GM08714 (cell line): ENCODE data around the gene NUTF2.

Experiments
- H3K4me3 ChIP-seq: fragments of 200-500 bp; sonication (Bioruptor generic); 2 replicates; pipeline ENCODE4 v1.5.1; 2014; ENCODE audit warnings: mild to moderate bottlenecking, low read length, inconsistent platforms
- ZNF274 ChIP-seq: IDR thresholded peaks from 2 replicates; pipeline ENCODE4 v1.6.1; 2012; ENCODE audit warnings: mild to moderate bottlenecking, low read depth, low read length

The NUTF2 gene

DNA sequence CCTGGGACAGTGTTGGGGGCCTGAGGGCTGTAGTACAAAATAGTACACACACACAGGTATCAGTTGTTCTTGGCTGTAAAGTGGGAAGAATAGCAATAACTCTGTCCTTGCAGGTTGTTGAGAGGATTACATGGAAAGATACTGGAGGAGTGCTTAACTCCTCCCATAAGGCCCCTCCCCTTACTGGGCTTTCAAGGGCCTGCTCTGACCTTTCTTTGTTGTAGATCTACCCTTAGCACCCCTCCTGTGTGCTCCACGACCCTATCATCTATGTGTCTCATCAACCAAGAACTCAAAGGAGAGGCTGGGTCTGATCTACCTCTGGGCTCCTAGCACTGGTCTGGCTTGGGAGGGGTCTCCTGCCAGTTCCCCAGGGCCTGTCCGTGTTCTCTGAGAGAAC, 17.9 kb downstream of the NUTF2 start:
- no peak for TF ChIP-seq ZNF274

DNA sequence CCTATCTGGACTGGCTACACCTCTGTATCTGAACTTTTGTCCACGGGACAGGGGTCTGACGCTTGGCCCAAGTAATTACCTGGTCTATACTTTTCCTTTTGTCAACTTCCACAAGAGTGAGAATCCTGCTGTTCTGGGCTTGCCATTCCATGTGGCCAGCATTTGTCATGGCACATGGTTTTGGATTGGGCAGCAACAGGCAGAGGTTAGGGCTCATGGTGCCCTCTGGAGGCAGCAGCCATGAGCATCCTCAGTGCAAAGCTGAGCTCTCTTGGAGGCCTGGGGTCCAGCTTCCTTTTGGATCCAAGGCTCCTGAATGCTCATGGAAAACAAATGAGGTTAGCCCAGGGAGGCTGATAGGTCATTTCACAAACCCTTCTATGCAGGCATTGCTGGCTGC, 18.6 kb downstream of the NUTF2 start:
- TF ChIP-seq ZNF274 = no peak
- no peak overlapping the region for H3K4me3 ChIP-seq

More for the DNA sequence above, 17.9 kb downstream of the NUTF2 start:
- no peak overlapping the region for H3K4me3 ChIP-seq

DNA sequence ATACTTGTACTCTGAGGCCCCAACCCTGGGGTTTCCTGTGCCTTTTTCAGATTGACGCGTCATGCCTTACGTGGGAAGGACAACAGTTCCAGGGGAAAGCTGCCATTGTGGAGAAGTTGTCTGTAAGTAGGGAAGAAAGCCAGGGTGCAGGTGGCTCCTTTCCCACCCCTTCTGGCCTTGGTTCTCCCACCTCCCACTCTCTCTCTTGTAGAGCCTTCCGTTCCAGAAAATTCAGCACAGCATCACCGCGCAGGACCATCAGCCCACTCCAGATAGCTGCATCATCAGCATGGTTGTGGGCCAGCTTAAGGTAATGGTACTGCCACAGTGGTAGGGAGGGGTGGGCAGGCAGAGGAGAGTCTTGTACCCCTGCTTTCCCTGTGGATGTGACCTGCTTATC, 21.6 kb downstream of the NUTF2 start:
- TF ChIP-seq ZNF274 = no peak
- no peak overlapping the region for H3K4me3 ChIP-seq

DNA sequence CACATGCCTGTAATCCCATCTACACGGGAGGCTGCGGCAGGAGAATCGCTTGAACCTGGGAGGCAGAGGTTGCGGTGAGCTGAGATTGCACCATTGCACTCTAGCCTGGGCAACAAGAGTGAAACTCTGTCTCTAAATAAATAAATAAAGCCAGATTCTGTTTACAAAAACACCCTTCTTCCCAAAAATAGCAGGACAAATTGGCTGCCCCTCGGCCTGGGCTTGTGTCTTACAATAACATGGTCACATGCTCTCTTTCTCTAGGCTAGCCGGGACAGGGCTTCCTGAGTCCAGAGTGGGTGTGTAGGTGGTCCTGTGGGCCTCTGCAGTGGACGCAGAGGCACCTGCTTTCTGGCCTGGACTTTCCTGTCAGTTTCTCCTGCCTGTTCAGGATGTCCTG, 22.9 kb downstream of the NUTF2 start:
- H3K4me3 ChIP-seq = no peak overlapping the region
- no peak for TF ChIP-seq ZNF274

DNA sequence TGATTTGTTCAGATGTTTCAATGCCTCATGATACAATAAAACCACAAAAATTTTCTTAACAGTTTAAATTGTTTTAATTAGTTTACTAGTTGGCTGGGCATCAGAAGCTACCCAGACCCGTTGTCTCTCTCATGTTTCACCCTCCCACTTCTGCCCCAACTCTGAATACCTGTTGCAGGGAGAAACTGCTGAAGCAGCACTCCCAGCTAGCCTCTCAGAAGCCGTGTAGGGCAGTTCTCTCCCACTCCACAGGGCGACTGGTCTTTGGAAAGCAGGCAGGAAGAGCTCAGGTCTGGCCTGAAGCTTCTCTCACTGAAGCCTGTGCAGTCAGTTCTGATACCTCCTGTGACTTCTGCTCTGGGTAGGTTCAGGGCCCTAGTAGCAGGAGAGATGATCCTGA, 24.5 kb downstream of the NUTF2 start:
- no peak overlapping the region for H3K4me3 ChIP-seq
- no peak for TF ChIP-seq ZNF274

DNA sequence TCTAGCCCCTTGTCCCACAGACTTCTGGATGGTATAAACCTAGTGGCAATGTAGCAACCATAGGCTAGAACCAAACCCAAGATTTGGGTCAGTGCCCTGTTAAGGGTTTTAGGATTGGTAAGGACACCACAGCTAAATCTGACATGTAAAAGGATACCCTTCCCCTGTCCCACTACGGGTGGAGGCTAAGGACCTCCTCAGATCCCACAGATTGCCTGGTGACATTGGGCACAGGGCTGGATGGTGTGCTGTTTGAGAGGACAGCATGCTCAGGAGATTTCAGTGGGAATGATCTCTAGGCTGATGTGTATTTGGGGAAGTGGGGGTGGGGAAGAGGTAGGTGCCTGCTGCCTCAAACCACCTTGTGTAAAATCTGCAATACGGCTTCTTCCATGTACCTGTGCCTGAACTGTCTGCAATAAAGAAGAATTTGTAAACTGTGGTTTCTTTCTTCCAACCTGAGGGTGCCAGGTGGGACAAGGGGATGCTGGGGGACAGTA, 25.4 kb downstream of the NUTF2 start:
- TF ChIP-seq ZNF274 = no peak
- H3K4me3 ChIP-seq = no peak overlapping the region; the same call in 1 of the 2 replicates

DNA sequence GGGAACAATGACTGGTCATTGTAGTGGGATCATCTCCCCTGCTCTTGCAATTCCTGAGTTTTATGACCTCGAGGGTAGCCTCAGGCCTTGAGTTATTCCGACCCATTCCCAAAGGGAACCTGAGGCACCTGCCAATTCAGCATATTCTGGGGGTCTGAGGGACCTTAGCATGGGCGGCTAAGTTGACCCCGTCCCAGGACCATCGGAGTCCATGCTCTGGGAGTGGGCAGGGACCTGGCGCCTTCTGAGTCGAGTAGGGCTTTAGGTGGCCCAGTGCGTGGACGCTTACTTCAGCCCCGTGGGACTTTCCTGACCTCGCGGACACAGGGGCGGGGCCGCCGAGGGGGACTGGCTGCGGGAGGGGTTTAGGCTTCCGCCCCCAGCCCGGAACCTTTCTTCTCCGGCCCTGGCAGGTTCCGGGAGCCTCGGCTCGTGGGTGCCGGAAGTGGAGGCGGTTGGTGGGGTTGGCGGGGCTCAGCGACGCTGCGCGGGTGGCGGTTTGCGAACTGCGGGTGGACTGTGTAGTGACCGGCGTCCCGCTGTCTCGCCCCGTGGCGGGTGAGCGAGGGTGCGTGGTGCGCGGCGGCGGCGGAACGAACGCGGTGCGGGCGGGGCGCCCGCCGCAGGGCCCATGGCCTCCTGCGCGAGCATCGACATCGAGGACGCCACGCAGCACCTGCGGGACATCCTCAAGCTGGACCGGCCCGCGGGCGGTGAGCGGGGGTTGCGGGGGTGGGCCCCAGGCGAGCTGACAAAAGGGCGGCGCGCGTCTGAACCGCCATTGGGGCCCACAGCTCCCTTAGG, 26.1 kb downstream of the NUTF2 start, which contains the start of gene EDC4:
TSS of gene EDC4 (plus strand) at position 422 of the 804 bp plus-strand sequence. CDS start at position 632, 210 bp downstream.
- peak within 1 kb of the TSS; percentile 97 for H3K4me3 ChIP-seq
- no peak for TF ChIP-seq ZNF274

DNA sequence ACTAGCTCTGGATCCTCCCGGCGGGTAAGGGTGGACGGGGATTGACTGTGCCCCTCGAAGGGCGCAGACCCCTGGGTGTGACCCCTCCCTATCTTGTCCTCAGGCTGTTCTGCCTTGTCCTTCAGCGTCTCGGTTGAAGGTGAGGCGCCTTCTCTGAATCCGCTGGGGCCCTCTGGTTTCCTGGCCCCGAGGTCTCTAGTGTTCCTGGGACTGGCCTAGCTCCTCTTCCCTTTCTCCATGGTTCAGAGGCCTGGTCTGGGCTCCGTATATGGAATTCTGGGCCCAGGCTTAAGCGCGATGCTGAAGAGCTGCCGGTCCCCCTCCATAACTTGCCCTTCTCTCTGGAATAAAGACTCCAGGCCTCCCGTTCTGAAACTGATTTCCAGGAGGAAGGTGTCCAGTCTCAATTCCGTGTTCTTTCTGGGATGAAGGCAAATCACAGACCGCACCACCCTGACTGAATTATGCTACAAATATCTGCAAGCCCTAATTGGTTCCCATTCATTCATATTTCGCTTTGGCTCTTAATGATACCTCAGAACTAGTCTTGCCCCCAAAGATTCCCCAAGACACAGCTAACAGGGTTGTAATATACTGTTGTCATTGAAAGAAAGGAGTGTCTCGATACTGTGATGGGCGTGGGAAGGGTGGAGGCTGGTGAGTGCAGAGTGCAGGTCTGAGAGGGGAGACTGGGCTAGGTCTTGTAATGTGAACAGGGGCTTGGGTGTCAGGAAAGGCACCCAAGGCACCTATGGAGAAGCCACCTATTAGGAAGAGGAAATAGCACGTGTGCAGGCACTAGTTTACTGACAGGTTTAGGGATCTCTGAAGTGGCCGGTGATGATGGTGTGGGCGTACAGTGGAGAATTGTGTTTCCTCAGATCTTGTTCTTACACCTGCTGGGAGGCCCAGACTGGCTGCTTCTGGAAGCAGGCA, 27.0 kb downstream of the NUTF2 start:
- no peak for TF ChIP-seq ZNF274

DNA sequence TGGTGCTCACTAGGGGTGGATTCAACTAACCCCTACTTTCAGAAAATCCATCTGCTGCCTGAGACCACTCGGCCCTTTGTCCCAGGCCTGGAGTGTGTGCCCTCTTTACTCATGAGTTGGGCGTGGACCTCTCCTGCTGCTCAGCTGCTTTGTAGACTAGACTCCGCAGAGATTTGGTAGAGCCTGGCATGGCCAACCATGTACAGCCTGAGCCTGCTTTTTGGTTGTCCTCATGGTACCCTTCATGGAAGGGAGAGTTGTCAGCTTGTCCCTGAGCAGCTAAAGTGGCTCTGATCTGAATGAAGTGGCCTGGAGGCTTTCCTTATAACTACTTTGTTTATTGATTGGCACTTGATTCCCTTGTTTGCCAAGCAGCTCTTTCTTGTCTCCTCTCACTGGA, 27.6 kb downstream of the NUTF2 start:
- peak overlapping the region; percentile 97; the same call in 1 of the 2 replicates for H3K4me3 ChIP-seq
- no peak for TF ChIP-seq ZNF274

More for the DNA sequence above, 27.0 kb downstream of the NUTF2 start:
- peak overlapping the region; percentile 97 for H3K4me3 ChIP-seq

DNA sequence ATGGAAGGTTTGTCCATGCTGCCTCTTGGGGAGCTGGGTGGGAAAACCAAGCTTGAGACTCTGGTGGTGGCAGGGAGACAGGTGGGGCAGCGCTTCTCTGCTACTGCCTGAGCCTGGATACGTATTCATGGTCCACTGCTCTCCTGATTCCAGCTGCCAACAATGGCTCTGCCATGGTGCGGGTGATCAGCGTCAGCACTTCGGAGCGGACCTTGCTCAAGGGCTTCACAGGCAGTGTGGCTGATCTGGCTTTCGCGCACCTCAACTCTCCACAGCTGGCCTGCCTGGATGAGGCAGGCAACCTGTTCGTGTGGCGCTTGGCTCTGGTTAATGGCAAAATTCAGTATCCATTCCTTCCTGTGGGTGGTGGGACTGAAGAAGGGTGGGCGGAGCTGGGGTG, 30.3 kb downstream of the NUTF2 start:
- TF ChIP-seq ZNF274 = no peak
- H3K4me3 ChIP-seq = no peak overlapping the region

DNA sequence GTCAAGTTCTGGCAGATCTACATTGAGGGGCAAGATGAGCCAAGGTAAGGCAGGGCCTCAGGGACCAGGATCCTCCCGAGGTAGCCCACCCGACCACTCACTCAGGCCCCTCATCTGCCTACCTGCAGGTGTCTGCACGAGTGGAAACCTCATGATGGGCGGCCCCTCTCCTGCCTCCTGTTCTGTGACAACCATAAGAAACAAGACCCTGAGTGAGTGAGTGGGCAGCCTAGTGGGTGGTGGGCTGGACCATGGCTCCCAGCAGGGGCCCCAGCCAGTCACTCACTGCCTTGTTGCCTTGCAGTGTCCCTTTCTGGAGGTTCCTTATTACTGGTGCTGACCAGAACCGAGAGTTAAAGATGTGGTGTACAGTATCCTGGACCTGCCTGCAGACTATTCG, 31.5 kb downstream of the NUTF2 start:
- no peak overlapping the region for H3K4me3 ChIP-seq
- no peak for TF ChIP-seq ZNF274

DNA sequence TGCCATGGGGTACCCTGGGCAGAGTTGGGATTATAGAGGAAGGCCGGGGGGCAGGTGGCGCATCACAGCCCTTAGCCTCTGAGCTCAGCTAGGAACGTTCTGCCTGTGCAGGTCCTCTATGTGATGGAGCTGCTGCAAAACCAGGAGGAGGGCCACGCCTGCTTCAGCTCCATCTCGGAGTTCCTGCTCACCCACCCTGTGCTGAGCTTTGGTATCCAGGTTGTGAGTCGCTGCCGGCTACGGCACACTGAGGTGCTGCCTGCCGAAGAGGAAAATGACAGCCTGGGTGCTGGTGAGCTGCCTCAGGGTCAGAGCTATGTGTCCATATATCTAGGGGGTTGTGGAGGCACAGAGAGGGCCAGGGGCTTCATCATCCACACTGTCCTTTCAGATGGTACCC, 32.1 kb downstream of the NUTF2 start:
- no peak overlapping the region for H3K4me3 ChIP-seq
- no peak for TF ChIP-seq ZNF274

DNA sequence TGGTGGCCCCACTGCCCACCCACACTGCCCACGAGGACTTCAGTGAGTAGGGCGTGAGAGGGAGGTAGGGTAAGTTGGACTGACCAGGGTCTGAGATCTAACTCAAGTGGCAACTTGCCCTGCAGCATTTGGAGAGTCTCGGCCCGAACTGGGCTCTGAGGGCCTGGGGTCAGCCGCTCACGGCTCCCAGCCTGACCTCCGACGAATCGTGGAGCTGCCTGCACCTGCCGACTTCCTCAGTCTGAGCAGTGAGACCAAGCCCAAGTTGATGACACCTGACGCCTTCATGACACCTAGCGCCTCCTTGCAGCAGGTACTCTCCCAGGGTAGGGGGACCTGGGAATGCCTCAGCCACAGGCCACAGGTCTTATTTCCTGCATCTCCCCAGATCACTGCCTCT, 32.7 kb downstream of the NUTF2 start:
- no peak overlapping the region for H3K4me3 ChIP-seq
- TF ChIP-seq ZNF274 = no peak

DNA sequence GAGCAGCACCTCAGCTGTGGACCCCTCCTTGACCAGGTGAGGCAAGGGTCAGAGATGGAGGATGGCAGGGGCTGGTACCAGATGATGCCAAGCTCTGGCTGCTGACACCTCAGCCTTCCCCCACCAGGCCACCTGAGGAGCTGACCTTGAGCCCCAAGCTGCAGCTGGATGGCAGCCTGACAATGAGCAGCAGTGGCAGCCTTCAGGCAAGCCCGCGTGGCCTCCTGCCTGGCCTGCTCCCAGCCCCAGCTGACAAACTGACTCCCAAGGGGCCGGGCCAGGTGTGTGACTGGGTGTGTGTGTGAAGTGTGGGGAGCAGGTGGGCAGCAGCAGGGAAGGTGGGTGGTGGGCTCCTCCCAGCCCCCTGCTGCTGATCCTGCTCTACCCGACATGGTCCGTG, 33.2 kb downstream of the NUTF2 start:
- no peak for TF ChIP-seq ZNF274

DNA sequence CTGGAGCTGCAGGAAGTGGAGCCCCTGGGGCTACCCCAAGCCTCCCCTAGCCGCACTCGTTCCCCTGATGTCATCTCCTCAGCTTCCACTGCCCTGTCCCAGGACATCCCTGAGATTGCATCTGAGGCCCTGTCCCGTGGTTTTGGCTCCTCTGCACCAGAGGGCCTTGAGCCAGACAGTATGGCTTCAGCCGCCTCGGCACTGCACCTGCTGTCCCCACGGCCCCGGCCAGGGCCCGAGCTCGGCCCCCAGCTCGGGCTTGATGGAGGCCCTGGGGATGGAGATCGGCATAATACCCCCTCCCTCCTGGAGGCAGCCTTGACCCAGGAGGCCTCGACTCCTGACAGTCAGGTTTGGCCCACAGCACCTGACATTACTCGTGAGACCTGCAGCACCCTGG, 33.9 kb downstream of the NUTF2 start:
- no peak for TF ChIP-seq ZNF274
- no peak overlapping the region for H3K4me3 ChIP-seq

More for the DNA sequence above, 33.2 kb downstream of the NUTF2 start:
- H3K4me3 ChIP-seq = no peak overlapping the region
